Cardiac fibroblast (primary cell): ENCODE measurements around the gene RANBP9.

Experiments used
- DNase-seq, 2 donors: peaks; one replicate each; pipeline versions ENCODE4 v3.0.0 to v3.0.0-alpha.2; 2010; ENCODE audit warnings: low read depth in 2 of 2
- H3K4me3 ChIP-seq, 2 donors: replicated peaks in 1 of 2; 1 replicate in 1 of 2; 2 replicates in 1 of 2; pipeline ENCODE4 v1.5.1; 2011; ENCODE audit warnings: low read depth in 2 of 2, low read length in 2 of 2, mild to moderate bottlenecking in 2 of 2, moderate library complexity in 1 of 2
- CTCF ChIP-seq: IDR thresholded peaks from one replicate; pipeline ENCODE4 v1.5.1; 2011; ENCODE audit warnings: low read depth, mild to moderate bottlenecking, low read length, inconsistent platforms

RANBP9 gene

GRCh38 chr6:13741365-13741764 is 29.7 kb upstream of the RANBP9 start:
- no peak overlapping the region for H3K4me3 ChIP-seq
- DNase-seq = no peak
- no peak for TF ChIP-seq CTCF

DNA sequence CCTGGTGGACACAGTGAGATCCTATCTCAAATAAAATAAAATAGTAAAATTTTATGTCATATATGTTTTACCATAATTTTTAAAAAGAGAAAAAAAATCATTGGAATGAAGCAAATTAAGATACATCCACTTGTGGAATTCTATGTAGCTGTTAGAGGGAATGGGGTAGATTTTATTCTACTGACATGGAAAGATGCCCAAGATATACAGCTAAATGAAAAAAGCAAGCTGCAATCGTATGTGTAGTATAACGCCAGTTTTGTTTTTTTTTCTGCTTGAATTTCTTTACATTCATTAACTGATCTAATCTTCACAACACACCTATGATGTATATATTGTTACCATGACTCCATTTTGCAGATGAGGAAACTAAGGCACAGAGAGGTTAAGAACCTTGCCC is 23.4 kb upstream of the RANBP9 start:
- DNase-seq = no peak
- TF ChIP-seq CTCF = no peak
- no peak overlapping the region for H3K4me3 ChIP-seq

DNA sequence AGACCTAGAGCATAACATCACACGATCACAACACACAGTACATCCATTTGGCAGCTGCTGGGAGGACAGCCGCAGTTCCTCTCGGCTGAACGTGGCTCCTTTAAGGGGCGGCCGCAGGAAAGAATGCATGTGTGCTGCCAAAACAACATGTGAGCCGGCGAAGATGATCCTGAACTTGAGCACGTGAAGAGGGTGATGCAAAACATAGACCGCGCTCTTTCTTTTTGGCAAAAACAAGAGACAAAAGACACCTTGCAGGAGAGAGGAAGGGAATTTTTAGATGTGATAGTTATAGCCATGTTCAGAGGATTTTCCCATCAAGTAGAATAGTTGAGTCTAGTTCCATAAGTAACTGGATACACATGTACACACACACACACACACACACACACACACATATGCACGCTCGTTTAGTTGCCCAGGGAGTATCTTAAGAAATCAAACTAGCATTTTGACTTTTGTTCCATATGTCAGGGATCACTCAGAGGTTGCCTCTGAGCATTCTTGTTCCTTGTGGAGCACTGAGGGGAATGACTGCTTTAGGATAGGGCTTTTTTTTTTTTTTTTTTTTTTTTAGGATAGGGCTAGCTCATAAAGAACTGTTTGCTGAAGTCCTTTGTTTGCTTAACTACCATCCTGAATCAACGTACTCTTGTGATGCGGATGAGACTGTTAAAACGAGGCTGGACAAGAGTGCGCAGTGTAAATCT is 21.7 kb upstream of the RANBP9 start:
- TF ChIP-seq CTCF = no peak
- peak; percentile 89 to 94 for DNase-seq
- H3K4me3 ChIP-seq = peak overlapping the region in 1 of 2 donors; percentile 13

- no peak for TF ChIP-seq CTCF
- no peak for DNase-seq
- no peak overlapping the region for H3K4me3 ChIP-seq
Observed at GRCh38 chr6:13730704-13731103, 19.1 kb upstream of the RANBP9 start.

GRCh38 chr6:13729891-13730290 is 18.3 kb upstream of the RANBP9 start:
- no peak for TF ChIP-seq CTCF
- DNase-seq = peak; percentile 41 to 67
- no peak overlapping the region for H3K4me3 ChIP-seq

- no peak overlapping the region for H3K4me3 ChIP-seq
- peak in 1 of 2 donors; percentile 26 for DNase-seq
- no peak for TF ChIP-seq CTCF
Observed at GRCh38 chr6:13725570-13725969, 13.9 kb upstream of the RANBP9 start.

DNA sequence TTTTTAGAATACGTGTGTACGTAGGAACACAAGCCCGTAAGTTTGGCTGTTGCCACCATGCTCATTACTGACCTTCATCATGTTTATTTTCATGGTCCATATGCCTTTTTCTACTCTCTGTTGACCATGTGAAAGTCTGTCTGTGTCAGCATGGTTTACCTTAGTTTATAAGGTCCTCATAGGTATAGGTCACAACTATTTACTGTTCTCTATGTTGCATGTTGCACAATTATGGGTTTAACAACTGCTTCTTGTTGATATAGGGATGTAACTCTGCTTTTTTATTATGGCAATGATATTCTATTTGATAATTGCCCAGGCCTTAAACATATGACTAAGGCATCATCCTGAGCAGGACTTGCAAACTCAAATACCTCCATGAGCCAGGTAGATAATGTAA is 13.4 kb upstream of the RANBP9 start:
- no peak overlapping the region for H3K4me3 ChIP-seq
- no peak for DNase-seq
- no peak for TF ChIP-seq CTCF
